GM12874 (cell line): Measurements from ENCODE around the gene ANKRD12.

Experiments used
- CTCF ChIP-seq: IDR thresholded peaks from 2 replicates; pipeline ENCODE4 v1.5.1; 2011; ENCODE audit warnings: low read depth, mild to moderate bottlenecking, control low read depth, low read length, moderate library complexity; ENCODE audit not compliant: insufficient read depth

ANKRD12 gene

DNA sequence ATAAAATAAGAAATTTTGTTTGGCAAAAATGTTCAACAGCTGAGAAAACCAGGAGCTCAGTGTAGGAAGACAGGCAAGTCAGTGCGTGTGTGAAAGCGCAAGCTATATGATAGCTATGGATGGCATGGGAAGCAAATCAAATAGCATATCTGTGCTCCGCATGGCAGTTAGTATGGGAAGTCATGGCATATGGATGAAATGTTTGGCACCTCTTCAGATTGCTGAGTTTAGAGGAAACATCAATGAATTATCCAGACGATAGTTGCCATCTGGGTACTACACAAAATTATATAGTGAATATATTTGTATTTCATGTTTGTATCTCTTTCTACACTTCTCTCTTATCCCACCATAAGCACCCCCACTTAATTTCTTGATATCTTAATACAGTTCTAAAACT lies 112.1 kb downstream of the ANKRD12 start:
- TF ChIP-seq CTCF, result no peak

DNA sequence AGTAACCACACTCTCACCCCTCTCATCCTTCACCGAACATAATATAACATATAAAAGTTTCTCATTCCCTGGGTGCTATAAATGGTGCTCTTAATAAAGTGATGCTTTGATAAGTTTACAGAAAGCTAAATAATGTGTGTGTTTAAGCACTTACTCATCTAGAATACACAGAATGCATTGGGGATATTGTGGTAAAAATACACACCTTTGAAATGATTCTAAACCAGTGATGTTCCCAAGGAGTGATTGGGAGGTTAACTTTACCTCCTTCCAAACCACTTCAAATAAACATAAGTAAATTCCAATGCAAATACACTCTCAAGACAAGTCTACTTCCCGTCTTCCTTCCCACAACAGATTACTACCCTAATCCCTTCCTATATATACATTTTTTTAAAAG lies 112.7 kb downstream of the ANKRD12 start:
- no peak for TF ChIP-seq CTCF

GRCh38 chr18:9259173-9259572 lies 122.6 kb downstream of the ANKRD12 start:
- TF ChIP-seq CTCF, result no peak

DNA sequence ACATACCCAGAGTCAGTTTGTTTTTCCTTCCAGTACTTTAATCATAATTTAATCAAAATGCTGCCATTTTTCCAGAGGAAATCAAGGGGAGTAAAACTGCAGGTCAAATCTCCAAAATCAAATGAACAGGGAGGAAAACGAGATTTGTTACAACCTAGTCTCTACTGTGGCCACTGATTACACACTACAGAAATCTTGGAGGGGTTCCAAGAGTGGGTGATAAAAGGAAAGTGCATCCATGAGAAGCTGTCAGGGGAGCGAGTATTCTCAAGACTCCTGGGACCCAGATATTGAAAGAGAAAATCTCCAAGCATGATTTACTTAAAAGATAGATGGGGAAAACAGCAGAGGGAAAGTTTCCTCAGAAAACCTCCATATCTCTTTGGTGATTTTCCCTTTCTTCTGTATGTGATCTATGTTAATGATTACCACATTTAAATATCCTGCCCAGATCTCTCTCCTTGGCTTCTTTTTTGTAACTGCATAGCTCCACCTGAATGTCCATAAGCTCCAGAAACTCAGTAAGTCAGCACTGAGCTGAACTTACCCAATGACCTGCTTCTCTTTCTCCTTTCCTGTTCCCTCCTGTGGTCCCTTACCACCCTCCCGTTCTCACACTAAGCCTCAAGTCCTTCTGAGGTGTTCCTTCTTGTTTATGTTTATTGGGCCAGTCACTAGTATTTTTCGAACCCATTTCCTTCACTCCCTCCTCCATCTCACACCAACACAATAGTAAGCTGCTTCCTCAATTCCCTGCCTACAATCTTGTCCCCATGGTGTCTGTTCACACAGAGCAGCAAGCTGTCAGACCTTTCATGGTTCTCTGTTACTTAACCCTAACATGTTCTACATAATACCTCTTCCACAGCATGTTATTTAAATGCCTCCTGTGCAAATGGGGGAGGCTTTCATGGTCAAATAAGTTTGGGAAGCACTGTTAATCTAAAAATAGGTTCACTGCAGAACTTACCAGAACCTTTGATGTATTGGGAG lies 124.1 kb downstream of the ANKRD12 start:
- TF ChIP-seq CTCF, result no peak

DNA sequence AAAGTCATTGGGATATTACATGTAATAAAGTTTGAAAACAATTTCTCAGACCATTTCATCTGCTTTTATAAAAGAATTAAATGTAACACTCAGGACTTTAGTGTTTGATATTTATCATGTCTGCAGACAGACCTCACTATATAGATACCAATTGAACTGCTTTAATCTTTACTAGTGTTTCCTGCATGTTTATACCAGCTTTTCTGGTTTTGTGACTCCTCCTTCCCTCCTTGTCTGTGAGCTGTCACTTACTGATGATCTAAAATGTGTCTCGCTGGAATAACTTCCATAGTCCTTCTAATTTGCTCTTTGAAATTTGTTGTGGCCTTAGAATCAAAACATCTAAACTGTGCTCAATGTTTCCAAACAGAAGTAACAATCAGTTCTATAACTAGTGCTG lies 126.7 kb downstream of the ANKRD12 start:
- TF ChIP-seq CTCF, result no peak

DNA sequence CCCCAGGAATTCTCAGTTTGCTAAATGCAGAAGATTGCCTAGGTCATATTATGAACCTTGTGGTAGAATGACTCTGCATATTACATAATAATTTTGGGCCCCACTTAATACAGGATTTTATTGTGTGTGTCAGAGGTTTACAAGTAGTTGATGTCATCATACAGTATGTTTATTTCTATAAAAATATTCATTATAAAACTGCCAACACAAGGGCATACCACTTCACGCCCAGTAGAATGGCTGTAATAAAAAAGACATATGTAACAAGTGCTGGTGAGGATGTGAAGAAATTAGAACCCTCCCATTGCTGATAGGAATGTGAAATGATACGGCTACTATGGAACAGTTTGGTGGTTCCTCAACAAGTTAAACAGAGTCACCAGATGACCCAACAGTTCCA lies 136.6 kb downstream of the ANKRD12 start:
- TF ChIP-seq CTCF, result no peak

GRCh38 chr18:9275890-9276289 lies 139.3 kb downstream of the ANKRD12 start:
- TF ChIP-seq CTCF, result no peak
